ENCODE measurements around the gene DPY19L1. TPM values are rescaled to one million over a fixed set of nuclear protein-coding genes. Genes with fewer than 3 reads are reported as not detected.

Gene DPY19L1
- total RNA-seq, 1 experiment from 2014 or later: 71.7 TPM

DNA sequence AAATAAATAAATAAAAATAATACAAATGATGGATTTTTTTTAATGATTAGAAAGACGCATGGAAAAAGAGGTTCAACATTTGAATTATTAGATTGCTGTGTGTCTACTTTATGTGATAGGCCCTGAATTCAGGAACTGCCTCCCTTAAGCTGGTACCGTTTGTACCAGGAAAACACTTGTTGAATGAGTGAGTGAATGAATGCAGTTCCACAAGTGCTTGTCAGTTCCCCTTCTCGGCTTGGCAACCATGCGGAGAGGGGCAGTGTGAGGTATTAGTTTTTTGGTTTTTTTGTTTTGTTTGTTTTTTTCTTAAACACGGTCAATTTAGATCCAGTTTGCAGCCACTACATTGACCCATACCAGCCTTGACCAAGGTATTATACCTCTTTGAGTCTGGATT, 2.1 kb upstream of the DPY19L1 start:
- Histone ChIP-seq H3K27ac (ENCODE audit: low read depth, low read length) (no peak overlapping the region), H3K79me2 (ENCODE audit: insufficient read depth, low read length) (peaks cover 24% of the 10 kb centered on the region), H3K4me3 (replicated peaks in 1 of 2; ENCODE audit: low read depth in 1 of 2, low read length in 2 of 2) (no peak overlapping the region), H3K9ac (ENCODE audit: low read length) (no peak overlapping the region), H3K36me3 (ENCODE audit: control insufficient read depth in 1 of 2, insufficient read depth in 2 of 2, low read length in 2 of 2) (no peaks in the 10 kb centered on the region), H2AFZ (ENCODE audit: low read depth, low read length, poor library complexity, severe bottlenecking) (no peak overlapping the region), H4K20me1 (ENCODE audit: insufficient read depth) (no peaks in the 10 kb centered on the region), H3K4me1 (ENCODE audit: control insufficient read depth in 1 of 2, insufficient read depth in 2 of 2, low read length in 2 of 2) (peaks cover 14 to 26% of the 10 kb centered on the region in 2 experiments), H3K9me2 (ENCODE audit: insufficient read depth) (no peaks in the 10 kb centered on the region), H3K9me3 (ENCODE audit: control insufficient read depth in 1 of 2, insufficient read depth in 1 of 2, low read depth in 1 of 2, low read length in 2 of 2) (no peaks in the 10 kb centered on the region), H3K4me2 (ENCODE audit: low read length) (no peak overlapping the region), H3K27me3 (ENCODE audit: insufficient read depth, low read length) (no peaks in the 10 kb centered on the region)
- TF ChIP-seq, protein P1, sequence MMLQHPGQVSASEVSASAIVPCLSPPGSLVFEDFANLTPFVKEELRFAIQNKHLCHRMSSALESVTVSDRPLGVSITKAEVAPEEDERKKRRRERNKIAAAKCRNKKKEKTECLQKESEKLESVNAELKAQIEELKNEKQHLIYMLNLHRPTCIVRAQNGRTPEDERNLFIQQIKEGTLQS (IDR thresholded peaks at IDR 0.05): no peak
- TF ChIP-seq YY1 (IDR thresholded peaks at IDR 0.05; ENCODE audit: extremely low read depth, insufficient replicate concordance, low read depth, low read length) (no peak), ZFX (IDR thresholded peaks at IDR 0.05) (no peak)
- DNase-seq (ENCODE audit: low read depth, low spot score): no peak
- ATAC-seq: no peak
- intact Hi-C loops (cut with micrococcal nuclease): loop anchor here (10.0 kb wide), 1 partner anchor 365 kb away; no protein-coding TSS in a partner anchor
- BruUV-seq (replicated peaks): no TSS peak
- ChIA-PET CTCF (no interaction called here), RAD21 (ENCODE audit: low non-redundant PET in 1 of 2, low total read pairs in 2 of 2, uncharacterized antibody in 2 of 2, unreplicated experiment in 2 of 2) (no interaction called here), POLR2A (no interaction called here)

DNA sequence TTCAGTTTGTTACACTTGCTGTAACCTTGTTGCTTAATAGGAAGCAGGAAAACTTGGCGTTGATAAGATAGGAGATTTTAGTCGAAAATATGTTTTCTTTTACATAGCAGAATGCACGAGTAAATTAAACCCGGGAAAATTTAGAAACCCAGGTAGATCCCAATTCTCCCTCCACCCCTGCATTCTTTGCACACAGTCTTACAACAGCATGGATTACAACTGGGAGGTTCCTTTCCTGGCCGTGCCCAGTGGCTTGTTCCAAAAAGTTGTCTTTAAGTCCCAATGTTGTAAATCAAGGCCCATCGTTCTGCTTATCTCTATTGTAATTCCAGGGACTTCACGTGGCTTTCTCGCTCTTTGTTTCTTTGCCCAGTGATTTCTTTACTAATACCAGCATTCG, 1.1 kb upstream of the DPY19L1 start:
- peak overlapping the region; percentile 71 for H2AFZ ChIP-seq (ENCODE audit: low read depth, low read length, poor library complexity, severe bottlenecking)
- H3K4me2 ChIP-seq (ENCODE audit: low read length): peak overlapping the region; percentile 97
- peak overlapping the region; percentile 59 for H3K9ac ChIP-seq (ENCODE audit: low read length)
- CTCF ChIA-PET: interaction anchor here (0.6 kb wide), 1 partner anchor 20 kb away, joined by 3 read pairs; no protein-coding TSS in a partner anchor
- H3K9me3 ChIP-seq (ENCODE audit: control insufficient read depth in 1 of 2, insufficient read depth in 1 of 2, low read depth in 1 of 2, low read length in 2 of 2): no peaks in the 10 kb centered on the region
- ATAC-seq (no peak), DNase-seq (ENCODE audit: low read depth, low spot score) (no peak)
- H4K20me1 ChIP-seq (ENCODE audit: insufficient read depth): no peaks in the 10 kb centered on the region
- peaks cover 34% of the 10 kb centered on the region for H3K79me2 ChIP-seq (ENCODE audit: insufficient read depth, low read length)
- peak overlapping the region; percentile 94 for H3K27ac ChIP-seq (ENCODE audit: low read depth, low read length)
- peaks cover 14 to 26% of the 10 kb centered on the region in 2 experiments for H3K4me1 ChIP-seq (ENCODE audit: control insufficient read depth in 1 of 2, insufficient read depth in 2 of 2, low read length in 2 of 2)
- H3K4me3 ChIP-seq (replicated peaks in 1 of 2; ENCODE audit: low read depth in 1 of 2, low read length in 2 of 2): peak overlapping the region; percentile 48 to 64
- H3K9me2 ChIP-seq (ENCODE audit: insufficient read depth): no peaks in the 10 kb centered on the region
- POLR2A ChIA-PET: no interaction called here
- no peaks in the 10 kb centered on the region for H3K36me3 ChIP-seq (ENCODE audit: control insufficient read depth in 1 of 2, insufficient read depth in 2 of 2, low read length in 2 of 2)
- RAD21 ChIA-PET (ENCODE audit: low non-redundant PET in 1 of 2, low total read pairs in 2 of 2, uncharacterized antibody in 2 of 2, unreplicated experiment in 2 of 2): no interaction called here
- TSS peak; percentile 89 for BruUV-seq (replicated peaks)
- H3K27me3 ChIP-seq (ENCODE audit: insufficient read depth, low read length): no peaks in the 10 kb centered on the region
- intact Hi-C loops (cut with micrococcal nuclease): loop anchor here (10.0 kb wide), 1 partner anchor 364 kb away; no protein-coding TSS in a partner anchor
- TF ChIP-seq POLR2A (IDR thresholded peaks at IDR 0.05; ENCODE audit: borderline replicate concordance, extremely low read depth, insufficient read depth, insufficient read length) (no peak), EZH2phosphoT487 (IDR thresholded peaks at IDR 0.05; ENCODE audit: borderline replicate concordance) (no peak), EZH2 (IDR thresholded peaks at IDR 0.05) (no peak), SP1 (IDR thresholded peaks at IDR 0.05; ENCODE audit: low read depth) (no peak), CEBPB (IDR thresholded peaks at IDR 0.05; ENCODE audit: low read depth) (no peak)
- TF ChIP-seq, protein P2, sequence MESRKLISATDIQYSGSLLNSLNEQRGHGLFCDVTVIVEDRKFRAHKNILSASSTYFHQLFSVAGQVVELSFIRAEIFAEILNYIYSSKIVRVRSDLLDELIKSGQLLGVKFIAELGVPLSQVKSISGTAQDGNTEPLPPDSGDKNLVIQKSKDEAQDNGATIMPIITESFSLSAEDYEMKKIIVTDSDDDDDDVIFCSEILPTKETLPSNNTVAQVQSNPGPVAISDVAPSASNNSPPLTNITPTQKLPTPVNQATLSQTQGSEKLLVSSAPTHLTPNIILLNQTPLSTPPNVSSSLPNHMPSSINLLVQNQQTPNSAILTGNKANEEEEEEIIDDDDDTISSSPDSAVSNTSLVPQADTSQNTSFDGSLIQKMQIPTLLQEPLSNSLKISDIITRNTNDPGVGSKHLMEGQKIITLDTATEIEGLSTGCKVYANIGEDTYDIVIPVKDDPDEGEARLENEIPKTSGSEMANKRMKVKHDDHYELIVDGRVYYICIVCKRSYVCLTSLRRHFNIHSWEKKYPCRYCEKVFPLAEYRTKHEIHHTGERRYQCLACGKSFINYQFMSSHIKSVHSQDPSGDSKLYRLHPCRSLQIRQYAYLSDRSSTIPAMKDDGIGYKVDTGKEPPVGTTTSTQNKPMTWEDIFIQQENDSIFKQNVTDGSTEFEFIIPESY (IDR thresholded peaks at IDR 0.05; ENCODE audit: extremely low read depth, insufficient replicate concordance, low read length): no peak
- TF ChIP-seq, protein P1 (IDR thresholded peaks at IDR 0.05): no peak
- TF ChIP-seq, protein P3, sequence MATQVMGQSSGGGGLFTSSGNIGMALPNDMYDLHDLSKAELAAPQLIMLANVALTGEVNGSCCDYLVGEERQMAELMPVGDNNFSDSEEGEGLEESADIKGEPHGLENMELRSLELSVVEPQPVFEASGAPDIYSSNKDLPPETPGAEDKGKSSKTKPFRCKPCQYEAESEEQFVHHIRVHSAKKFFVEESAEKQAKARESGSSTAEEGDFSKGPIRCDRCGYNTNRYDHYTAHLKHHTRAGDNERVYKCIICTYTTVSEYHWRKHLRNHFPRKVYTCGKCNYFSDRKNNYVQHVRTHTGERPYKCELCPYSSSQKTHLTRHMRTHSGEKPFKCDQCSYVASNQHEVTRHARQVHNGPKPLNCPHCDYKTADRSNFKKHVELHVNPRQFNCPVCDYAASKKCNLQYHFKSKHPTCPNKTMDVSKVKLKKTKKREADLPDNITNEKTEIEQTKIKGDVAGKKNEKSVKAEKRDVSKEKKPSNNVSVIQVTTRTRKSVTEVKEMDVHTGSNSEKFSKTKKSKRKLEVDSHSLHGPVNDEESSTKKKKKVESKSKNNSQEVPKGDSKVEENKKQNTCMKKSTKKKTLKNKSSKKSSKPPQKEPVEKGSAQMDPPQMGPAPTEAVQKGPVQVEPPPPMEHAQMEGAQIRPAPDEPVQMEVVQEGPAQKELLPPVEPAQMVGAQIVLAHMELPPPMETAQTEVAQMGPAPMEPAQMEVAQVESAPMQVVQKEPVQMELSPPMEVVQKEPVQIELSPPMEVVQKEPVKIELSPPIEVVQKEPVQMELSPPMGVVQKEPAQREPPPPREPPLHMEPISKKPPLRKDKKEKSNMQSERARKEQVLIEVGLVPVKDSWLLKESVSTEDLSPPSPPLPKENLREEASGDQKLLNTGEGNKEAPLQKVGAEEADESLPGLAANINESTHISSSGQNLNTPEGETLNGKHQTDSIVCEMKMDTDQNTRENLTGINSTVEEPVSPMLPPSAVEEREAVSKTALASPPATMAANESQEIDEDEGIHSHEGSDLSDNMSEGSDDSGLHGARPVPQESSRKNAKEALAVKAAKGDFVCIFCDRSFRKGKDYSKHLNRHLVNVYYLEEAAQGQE (IDR thresholded peaks at IDR 0.05; ENCODE audit: low read depth): no peak
- TF ChIP-seq, protein P4, sequence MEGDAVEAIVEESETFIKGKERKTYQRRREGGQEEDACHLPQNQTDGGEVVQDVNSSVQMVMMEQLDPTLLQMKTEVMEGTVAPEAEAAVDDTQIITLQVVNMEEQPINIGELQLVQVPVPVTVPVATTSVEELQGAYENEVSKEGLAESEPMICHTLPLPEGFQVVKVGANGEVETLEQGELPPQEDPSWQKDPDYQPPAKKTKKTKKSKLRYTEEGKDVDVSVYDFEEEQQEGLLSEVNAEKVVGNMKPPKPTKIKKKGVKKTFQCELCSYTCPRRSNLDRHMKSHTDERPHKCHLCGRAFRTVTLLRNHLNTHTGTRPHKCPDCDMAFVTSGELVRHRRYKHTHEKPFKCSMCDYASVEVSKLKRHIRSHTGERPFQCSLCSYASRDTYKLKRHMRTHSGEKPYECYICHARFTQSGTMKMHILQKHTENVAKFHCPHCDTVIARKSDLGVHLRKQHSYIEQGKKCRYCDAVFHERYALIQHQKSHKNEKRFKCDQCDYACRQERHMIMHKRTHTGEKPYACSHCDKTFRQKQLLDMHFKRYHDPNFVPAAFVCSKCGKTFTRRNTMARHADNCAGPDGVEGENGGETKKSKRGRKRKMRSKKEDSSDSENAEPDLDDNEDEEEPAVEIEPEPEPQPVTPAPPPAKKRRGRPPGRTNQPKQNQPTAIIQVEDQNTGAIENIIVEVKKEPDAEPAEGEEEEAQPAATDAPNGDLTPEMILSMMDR (IDR thresholded peaks at IDR 0.05 in 2 of 3, conservative IDR thresholded peaks at IDR 0.05 in 1 of 3; ENCODE audit: borderline replicate concordance in 1 of 3, insufficient read depth in 1 of 3, low read depth in 2 of 3, low read length in 2 of 3): no peak

Data from HCT116 (cell line).